ENCODE results near the gene ZNF346. TPM values are rescaled to one million over a fixed set of nuclear protein-coding genes. Genes with fewer than 3 reads are reported as not detected.
"Not testable (repeated sequence)": the region's sequence is repeated elsewhere in the genome, so short reads cannot be mapped to it uniquely, and the experiment has no call there.

The ZNF346 gene
- total RNA-seq, 1 donor from 2014 or later: 34.5 TPM

DNA sequence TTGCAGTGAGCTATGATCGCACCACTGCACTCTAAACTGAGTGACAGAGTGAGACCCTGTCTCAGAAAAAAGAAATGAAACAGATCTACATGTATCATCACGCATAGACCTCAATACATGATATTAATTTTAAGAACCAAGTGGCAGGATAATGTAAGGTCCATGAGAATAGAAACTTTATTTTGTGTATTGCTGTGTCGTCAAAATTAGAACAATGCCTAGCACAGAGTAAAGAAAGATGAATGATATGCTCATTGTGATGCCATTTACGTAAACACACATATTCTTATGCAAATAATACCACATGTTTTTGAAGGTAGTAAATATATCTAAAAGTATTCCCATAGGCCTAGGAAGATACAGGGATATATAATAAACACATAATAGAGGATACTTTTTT, 12.3 kb upstream of the ZNF346 start:
- no peak for DNase-seq

GRCh38 chr5:177015156-177015555, 7.3 kb upstream of the ZNF346 start:
- DNase-seq: no peak

DNA sequence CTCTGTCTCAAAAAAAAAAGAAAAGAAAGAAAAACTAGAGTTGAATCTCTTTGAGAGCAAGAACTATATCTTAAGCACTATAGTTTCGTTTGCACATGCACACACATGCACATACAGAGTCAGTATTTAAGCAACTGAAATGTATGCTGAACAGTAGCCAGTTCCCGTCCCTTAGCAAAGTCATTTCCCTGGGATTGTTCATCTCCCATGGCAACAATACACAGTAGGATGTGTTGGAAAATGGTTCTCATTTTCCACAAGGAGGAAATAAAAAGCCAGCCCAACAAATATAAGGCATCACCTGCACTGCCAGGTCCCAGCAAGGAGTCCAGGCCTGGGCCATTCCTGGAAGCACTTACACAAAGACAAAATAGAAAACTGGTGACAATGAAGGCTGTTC, 4.2 kb upstream of the ZNF346 start:
- DNase-seq: no peak

- DNase-seq: no peak
These were observed 2.5 kb upstream of the ZNF346 start for GRCh38 chr5:177020033-177020432.

DNA sequence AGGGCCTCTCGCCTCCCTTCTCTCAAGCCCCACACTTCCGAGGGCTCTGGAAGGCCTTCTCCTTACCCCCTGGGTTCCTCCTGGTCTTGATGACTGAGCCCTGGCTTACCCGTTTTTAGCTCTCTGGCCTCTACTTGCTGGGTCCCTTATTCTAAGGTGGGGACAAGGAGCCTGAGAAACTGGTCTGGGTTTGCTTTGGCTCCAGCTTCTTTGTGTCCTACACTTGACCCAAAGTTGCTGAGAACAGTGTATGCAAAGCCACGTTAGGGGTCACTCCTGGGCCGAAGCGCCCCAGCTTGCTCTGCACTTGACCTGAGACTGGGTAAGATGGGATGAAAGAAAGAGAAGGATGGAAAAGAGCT, 788 bp downstream of the ZNF346 start:
- no peak for DNase-seq

DNA sequence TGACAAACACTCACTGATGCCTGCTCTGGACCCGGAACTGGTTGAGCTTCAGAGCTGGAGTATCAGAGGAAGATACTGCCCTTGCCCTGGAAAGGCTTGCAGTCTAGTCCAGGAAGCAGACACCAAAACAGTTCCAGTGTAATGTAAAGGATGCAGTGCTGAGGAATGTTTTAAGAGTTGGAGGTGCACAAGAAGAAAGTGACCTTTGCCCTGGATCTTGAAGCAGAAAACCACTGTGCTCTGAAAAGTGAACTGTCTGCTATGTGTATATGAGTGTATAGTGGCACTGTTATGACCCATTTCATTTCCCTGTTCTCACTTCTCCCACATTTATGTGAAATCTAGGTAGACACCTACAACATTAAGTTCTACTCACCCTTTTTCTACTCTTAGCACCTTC, 2.1 kb downstream of the ZNF346 start:
- no peak for DNase-seq

- no peak for DNase-seq
These were observed 2.7 kb downstream of the ZNF346 start for GRCh38 chr5:177025101-177025601.

DNA sequence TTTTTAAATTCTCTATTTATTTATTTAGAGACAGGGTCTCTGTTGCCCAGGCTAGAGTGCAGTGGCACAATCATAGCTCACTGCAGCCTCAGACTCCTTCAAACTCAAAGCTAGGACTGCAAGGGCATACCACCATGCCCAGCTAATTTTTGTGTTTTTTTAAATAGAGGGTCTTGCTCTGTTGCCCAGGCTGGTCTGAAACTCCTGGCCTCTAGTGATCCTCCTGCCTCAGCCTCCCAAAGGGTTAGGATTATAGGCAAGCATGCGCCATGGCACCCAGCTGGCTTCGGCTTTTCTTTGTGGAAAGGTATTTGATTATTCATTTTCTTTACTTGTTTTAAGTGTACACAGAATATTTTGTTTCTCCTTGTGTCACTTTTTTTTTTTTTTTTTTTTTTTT, 5.2 kb downstream of the ZNF346 start:
- no peak for DNase-seq

DNA sequence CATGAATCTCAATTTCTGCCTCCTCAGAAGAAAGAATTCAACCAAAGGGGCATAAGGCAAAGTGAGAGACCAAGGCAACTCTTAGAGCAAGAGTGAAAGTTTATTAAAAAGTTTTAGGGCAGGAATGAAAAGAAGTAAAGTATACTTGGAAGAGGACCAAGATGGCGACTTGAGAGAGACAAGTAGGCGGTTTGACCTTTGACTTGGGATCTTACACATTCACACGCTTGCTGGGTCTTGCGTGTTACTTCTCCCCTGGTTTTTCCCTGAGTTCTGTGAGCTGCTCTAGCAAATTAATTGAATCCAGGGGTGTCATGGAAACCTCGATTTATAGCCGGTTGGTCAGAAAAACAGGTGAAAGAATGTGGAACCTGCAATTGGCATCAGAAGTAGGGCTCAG, 7.0 kb downstream of the ZNF346 start:
- no peak for DNase-seq

DNA sequence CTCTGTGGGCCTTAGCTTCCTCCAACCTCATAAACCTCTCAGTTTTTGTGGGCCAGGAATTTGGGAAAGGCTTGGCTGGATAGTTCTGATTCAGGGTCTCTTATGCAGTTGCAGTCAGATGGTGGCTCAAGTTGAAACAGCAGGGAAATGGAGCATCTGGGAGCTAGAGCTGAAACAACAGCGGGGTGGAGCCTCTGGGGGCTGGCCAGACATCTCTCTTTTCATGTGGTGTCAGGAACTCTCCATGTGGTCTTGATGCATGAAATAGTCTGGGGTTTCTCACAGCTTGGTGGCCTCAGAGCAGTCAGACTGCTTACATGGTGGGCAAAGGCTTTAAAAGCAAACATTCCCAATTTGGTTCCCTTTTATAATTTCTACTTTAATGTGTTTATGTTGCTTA, 13.5 kb downstream of the ZNF346 start:
- no peak for DNase-seq

GRCh38 chr5:177036443-177036842, 13.9 kb downstream of the ZNF346 start:
- no peak for DNase-seq

- DNase-seq: no peak
These were observed 14.4 kb downstream of the ZNF346 start for GRCh38 chr5:177036921-177037320.

- no peak for DNase-seq
These were observed 18.4 kb downstream of the ZNF346 start for GRCh38 chr5:177040814-177041420.

- no peak for DNase-seq
These were observed 19.4 kb downstream of the ZNF346 start for GRCh38 chr5:177041936-177042335.

- no peak for DNase-seq
These were observed 20.6 kb downstream of the ZNF346 start for GRCh38 chr5:177043114-177043513.

DNA sequence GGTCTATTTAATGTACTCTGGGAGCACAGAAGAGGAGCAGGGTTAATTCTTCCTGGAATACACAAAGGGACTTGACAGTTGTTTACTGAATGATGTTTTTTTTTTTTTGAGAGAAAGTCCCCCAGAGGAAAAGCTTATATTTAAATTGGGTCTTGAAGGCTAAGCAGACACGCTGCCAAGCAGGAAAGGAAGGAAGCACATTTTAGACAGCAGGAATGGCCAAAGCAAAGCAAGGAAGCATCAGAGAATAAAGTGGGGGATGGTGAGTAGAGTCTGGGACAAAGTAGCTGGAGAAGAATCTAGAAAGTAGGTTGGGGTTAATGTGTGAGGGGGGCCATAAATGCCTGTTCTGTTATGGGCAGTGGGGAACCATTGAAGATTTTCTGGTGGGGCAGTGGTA, 21.5 kb downstream of the ZNF346 start:
- no peak for DNase-seq

DNA sequence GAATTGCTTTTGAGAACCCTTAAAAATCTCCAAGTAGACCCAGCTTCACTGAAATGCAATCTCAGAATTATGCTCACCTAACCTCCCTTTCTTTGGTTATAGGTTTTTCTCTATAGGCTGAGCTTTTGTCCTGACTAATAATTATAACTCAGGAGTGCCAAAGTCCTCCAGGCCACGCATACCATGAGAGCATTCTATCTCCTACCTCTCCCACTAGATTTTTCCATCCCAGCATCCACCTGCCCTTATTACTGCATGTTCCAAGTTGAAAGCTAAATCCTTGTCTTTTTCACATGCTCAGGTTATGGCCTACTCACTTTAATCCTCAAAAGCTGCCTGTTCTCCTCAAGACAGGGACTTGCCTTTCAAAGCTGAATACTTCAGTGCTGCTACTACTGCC, 22.1 kb downstream of the ZNF346 start:
- no peak for DNase-seq

DNA sequence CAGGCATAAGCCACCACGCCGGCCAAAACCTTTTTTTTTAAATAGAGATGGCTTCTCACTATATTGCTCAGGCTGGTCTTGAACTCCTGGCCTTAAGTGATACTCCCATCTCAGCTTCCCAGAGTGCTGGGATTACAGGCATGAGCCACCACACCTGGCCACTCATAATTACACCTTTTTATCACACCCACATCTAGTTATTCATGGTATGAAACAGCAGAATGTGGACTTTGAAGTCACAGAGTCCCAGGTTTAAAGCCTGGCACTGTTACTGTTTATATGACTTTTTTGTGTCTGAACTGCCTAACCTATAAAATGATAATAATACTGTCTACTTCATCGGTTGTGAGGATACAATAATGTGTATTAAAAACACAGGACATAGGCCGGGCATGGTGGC, 23.1 kb downstream of the ZNF346 start:
- DNase-seq: no peak

GRCh38 chr5:177048531-177048930, 26.0 kb downstream of the ZNF346 start:
- DNase-seq: not testable (repeated sequence)

DNA sequence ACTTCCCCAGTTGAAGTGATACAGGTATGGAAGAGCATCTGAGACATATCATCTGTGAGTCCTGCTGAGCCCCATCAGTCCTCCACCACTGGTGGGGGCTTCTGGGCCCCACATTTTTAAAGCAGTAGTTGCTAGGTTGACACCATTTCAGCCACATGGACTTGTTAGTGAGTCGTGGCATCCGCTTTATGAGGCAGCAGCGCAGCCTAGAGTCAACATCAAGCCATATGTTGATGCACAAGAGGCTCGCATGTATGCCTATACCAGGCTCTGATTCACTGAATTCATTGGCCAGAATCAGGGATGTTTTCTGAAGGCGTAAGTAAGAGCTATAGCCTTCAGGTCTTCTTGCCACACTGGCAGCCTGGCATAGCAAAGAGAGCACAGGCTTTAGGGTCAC, 26.8 kb downstream of the ZNF346 start:
- DNase-seq: no peak

DNA sequence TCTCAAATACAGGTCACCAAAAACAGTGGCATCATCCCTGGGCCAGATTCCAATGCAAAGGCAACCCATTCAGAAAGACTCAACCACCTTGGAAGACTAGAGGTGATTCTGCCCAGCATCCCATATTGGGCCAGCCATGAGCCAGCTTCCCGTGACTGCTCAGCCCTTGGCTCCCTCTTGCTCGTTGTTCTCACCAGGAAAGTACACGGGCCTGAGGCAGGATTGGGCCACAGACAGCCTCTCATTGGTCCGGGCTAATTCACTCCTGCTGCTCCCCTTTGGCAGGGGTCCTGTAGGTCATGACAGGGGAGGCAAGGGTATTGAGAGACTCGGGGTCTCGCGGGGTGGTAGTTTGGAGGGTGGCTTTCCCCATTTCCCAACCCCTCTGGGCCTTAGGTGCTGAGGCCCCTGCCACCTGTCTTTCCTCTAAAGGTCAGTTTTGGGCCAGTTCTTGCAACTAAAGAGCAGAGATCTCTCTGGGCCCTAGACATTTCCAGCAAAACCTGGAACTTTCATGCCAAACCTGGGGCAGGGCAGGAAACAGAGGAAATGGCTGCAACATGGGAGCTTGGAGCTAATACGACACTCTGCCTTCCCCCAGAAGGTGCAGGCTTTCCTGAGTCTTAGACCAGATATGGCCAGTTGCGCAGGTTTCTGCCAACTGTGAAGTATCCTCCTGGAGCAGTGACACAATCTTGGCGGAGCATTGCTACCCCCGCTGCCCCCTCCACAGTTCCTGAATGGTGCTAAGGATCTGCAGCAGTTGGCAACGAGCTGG, 42.2 kb downstream of the ZNF346 start:
- no peak for DNase-seq

DNA sequence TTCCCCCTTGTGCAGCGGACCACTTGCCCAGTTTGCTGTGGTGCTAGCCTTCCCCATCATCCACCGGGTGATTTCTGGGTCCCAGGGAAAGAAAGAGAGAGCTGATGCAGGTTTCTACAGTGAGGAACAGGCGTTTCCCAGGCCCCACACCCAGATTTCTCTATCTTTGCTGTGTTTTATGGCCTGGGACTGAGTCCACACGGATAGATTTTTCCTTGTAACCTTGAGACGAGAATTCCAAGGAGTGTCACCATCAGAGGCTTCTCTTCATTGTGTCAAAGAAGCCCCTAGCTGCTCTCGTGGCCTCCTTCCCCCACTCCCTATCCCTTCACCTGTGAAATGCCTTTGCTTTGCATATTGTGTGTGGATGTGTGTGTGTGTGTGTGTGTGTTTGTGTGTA, 43.0 kb downstream of the ZNF346 start:
- DNase-seq: no peak

GRCh38 chr5:177066224-177066623, 43.7 kb downstream of the ZNF346 start:
- DNase-seq: no peak

- DNase-seq: no peak
These were observed 45.0 kb downstream of the ZNF346 start for GRCh38 chr5:177067503-177067902.
